Measurements from ENCODE around the gene CPSF4L.
"Not testable (repeated sequence)": the region's sequence is repeated elsewhere in the genome, so short reads cannot be mapped to it uniquely, and the experiment has no call there.

Gene CPSF4L, protein sequence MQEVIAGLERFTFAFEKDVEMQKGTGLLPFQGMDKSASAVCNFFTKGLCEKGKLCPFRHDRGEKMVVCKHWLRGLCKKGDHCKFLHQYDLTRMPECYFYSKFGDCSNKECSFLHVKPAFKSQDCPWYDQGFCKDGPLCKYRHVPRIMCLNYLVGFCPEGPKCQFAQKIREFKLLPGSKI

DNA sequence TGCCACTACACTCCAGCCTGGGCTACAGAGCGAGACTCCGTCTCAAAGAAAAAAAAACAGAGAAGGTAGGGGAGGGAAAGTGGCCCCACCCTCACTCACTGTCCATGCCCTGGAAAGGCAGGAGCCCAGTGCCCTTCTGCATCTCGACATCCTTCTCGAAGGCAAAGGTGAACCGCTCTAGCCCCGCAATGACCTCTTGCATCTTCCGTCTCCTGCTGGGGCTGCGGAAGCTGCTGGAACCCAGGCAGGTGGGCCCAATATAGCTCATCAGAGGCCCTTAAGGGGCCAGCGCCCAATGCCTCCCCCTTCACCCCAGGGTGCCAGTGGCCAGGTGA lies at the start of gene CPSF4L:
Gene CPSF4L (minus strand): TSS at position 264 of the 335 bp plus-strand sequence. CDS start 62 bp downstream, at position 202.
- DNase-seq, result no peak

DNA sequence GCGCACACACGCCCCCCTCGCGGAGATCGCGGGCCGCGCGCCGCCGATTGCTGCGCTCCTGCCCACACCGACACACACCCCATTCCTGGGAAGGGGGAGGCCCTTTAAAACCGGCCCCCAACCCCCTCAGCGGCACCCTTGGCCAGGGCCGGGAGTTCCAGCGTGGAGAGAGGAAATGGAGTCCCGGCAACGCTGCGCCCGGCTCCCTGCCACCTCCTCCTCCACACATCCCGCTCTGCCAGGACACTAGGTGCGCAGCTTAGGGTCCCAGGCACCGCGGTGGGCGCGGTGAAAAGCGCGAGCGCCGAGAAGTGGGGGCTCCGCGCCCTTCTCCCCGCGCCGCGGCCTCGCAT lies 49.7 kb upstream of the CPSF4L start:
- DNase-seq, result no peak

DNA sequence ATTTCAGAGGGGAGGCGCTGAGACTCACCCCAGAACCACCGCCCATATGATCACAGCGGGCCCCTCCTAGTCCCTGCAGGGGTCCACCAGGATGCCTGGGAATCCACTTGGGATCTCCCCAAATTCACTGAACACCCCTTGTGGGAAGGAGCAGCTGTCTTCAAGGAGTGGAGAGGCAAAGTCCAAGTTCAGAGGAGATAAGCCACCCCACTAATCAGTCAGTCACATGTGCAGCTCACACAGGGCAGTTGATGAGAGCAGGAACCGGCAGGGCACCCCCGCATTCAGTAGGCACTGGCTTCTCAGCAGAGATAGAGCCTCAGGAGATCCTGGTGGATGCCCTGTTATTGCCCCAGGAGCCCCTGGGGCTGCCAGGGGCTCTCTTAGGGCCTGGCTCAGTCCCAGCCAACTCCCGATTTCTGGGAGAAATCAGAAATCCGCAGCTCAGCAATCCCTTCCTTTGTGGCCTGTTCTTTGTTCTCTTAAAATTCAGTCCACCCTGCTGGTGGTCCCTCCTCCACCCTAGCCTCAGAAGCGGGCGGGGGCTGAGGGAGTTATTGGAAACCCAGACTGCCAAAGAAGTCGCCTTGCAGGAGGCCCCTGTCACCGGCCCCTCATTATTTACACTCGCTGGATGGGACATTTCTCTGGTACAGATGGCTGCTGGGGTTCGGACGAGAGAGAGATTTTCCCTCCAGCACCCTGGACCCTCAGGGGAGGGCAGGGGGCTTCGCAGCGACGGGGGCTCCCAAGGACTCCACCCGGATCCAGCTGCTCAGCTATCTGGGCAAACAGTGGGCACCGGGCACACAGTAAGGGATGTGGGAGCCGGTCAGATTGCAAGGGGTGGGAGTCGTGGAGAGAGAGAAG lies 48.3 kb upstream of the CPSF4L start:
- DNase-seq, result no peak

DNA sequence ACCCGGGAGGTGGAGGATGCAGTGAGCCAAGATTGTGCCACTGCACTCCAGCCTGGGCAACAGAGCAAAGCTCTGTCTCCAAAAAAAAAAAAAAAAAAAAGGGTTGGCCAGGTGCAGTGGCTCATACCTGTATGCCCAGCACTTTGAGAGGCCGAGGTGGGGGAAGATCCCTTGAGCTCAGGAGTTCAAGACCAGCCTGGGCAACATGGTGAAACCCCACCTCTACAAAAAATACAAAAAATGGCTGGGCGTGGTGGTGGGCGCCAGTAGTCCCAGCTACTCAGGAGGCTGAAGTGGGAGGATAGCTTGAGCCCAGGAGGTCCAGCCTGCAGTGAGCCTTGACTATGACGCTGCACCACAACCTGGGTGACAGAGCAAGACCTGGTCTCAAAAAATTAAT lies 47.3 kb upstream of the CPSF4L start:
- DNase-seq, result not testable (repeated sequence)

DNA sequence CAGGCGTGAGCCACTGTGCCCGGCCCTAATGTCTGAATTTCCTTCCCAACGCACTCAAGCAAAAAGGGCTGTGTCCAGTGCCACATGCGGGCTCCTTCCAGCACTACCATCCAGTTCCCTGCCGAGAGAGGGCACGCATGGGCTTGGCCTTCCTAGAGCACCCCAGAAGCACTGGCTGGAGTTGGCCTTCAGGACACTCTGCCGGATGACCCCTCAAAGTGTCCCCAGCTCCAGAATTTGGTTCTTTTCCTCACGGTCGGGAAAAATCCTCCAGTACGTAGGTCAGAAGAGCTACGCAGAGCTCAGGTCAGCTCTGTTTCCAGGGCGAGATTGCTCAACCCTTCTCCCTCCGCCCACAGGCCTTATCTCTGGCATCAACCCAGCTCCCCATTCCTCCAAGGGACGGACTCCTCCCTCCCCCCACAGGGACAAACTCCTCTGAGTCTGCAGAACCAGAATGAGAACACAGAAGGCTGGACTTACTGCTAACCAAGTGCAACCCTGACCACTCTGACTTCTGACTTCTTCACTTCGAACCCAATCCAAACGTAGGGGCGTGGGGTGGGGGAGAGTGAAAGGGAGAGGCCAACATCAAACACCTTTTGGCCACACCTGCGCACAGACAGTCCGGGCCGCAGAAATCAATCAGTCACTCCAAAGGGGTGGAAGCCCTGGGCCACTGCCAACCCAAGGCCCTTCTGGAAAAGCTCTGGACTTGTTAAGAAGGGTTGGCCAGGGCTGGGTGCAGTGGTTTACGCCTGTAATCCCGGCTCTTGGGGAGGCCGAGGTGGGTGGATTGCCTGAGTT lies 46.5 kb upstream of the CPSF4L start:
- no peak for DNase-seq

DNA sequence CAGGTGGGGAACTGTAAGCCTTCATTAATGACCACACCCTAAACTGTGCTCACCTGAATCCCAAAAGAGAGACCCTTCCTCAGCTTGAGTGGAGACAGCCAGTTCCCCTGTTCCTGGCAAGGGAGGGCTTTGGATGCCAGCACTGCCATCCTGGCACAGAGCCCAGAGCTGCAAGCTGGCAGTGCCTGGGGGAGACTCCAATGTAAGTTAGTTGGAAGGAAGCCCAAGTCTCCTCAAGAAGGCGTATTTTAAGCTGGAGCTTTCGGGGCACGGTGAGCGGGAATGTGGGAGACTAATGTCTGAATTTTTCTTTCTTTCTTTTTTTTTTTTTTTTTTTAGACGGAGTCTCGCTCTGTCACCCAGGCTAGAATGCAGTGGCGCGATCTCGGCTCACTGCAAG lies 45.5 kb upstream of the CPSF4L start:
- no peak for DNase-seq

DNA sequence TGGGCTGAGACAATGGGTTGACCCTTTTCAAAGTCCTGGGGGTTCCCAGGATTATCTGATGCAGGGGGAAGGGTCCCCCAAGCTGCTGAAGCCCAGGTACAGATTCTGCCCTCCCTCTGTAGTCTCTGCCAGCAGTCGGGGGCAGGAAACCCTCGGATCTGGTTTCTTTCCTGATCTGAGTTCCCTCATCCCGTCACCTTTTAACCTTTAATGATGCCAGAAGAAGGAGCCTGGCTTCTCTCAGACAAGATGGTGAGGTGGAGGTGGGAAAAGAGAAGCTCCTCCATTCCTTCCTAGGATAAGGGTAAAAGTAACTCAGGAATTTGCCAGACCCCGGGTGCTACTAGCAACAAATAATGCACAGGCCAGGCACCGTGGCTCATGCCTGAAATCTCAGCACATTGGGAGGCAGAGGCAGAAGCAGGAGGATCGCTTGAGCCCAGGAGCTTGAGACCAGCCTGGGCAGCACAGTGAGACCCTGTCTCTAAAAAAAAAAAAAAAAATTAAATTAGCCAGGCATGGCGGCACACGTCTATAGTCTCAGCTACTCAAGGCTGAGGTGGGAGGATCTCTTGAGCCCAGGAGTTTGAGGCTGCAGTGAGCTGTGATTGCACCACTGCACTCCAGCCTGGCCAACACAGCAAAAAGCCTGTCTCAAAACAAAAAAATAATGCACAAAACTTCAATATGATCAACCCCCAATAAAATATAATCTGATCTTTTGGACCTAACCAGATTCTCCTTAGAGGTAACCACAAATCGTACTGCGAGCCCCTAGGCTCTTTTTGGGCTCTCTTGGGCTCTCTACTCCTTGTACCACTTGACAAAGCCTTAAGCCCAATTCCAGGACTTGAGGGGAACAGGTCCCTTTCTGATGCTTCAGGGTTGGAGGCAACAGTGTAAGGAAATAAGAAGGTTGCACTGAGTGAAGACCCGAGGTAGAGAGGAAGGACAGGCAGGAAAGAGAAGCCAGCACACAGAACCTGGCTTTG lies 44.5 kb upstream of the CPSF4L start:
- DNase-seq, result no peak

DNA sequence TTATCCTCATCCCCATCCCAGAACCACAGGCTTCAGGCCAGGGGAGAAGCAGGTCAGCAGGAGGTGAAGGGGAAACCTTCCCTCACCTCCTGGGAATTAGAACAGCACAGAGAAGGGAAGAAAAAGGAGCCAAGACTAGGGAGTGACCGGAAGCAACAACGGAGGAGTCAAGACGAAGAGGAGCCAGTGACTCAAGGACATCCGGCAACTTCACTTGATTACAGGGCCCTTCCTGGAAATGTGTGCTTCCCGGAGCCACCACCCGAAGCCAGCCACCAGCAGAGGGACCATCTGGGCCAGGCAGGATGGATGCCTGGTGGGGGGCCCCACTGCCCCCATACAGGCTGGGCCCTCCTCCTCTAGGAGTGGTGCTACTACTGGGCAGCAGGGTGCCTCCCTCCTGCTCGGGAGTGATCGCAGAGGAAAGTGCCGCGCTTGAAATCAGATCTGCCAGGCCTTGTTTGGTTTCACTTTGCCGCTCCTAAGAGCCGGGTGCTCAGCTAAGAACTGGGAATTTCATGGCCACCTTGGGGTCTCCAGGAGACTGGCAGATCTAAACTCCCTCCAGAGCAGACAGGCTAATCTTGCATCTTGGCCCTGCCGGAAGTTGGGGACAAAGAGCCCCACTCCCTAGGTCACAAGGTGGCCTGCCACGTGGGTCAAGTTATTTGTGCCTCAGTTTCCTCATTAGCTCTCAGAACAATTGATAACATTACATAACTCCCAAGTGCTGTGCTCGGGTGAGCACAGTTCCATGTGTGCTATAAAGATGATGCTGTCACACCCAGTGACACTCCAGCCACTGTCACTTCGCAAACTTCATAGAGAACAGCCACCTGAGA lies 43.5 kb upstream of the CPSF4L start:
- no peak for DNase-seq

DNA sequence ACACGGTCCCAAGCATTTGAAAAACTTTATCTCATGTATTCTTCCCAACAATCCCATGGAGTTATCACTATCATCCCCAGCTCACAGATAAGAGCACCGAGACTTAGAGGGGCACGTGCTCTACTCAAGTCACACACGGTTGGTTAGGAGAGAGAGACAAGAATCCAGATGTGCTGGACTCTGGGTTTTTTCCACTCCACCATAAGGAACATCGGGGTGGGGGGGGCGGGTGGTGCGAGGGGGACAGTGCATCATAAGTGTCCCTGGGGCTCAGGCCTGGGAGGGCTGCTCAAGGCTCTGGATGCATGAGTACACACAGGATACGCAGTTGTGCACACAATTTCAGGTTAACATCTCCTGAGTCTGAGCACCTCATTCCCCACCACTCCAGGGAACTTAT lies 42.8 kb upstream of the CPSF4L start:
- DNase-seq, result no peak

DNA sequence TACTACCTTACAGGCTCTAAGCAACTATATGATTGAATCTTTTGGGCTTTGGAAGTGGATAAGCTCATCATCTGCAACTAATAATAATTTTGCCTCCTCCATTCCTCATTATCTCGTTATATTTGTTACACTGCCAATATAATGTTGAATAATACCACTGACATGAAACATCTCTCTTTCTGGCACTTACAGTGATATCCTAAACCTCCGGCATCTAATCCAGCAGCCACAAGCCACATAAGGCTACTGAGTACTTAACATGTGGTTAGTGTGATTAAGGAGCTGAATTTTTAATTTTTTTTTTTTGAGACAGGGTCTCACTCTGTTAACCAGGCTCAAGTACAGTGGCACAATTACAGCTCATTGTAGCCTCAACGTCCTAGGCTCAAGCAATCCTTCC lies 40.5 kb upstream of the CPSF4L start:
- no peak for DNase-seq

DNA sequence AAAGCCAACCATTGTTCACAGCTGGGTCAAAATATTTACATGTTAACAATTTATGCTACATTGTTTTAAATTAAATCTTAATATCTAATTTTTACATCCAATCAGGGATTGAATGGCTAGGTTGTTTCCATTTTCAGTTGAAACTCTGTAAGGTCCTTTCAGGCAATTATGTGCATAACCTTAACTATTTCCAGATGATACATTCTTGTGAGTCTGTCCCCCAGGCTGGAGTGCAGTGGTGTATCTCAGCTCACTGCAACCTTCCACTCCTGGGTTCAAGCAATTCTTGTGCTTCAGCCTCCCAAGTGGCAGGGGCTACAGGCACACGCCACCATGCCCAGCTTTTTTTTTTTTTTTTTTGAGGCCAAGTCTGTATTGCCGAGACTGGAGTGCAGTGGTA lies 39.7 kb upstream of the CPSF4L start:
- DNase-seq, result no peak

DNA sequence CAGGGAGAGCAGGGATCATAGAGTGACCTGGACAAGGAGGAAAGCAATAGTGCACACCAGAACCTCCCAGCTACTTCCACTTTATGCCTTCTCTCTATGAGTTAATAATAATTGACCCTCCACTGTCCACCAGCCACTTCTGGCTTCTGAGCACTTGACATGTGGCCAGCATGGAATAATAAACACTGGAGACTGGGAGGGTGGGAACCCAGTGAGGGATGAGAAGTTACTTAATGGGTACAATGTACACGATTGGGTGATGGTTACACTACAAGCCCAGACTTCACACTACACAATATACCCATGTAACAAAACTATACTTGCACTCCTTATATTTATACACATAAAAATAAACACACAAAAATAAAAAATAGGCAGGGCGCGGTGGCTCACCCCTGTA lies 38.7 kb upstream of the CPSF4L start:
- DNase-seq, result no peak

DNA sequence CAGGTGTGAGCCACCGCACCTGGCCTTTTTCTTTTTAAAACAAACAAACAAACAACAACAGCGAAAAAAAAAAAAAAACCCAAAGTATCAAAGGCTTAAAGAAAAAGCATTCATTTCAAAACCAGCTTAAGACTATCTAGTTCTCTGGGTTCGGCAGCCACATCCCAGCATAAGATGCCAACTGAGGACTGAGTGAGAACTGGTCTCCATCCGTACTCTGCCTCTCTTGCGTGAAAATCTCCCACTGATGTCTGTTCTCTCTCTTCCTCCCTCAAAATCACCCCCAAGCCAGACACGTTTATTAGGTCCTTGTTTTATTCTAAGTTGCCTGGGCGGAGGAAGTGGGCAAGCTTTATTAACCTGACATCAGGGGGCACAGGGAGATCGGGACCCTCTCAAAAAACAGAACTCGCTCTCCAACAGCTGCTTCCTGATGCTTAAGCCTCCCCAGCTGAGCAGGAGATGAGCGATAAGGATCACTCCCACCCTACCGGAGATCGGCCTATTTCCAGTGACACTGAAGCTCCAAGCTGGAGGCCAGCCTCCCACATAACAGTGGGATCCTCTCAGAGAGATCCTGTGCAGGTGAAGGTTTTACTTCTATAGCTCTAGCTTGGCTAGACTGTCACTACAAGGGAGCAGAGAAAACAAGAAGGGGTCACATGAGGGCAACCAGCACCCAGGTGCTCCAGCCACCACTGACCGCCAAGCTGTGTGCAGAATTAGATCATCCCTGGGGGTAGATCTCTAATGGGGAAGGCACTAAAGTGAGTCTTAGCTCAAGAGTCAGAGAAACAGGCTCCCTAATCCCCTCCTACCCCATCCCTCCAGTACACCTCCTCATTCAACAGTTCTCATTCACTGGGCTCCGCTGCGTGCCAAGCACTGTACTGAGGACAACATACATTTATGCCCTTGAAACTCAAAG lies 36.5 kb upstream of the CPSF4L start:
- no peak for DNase-seq

DNA sequence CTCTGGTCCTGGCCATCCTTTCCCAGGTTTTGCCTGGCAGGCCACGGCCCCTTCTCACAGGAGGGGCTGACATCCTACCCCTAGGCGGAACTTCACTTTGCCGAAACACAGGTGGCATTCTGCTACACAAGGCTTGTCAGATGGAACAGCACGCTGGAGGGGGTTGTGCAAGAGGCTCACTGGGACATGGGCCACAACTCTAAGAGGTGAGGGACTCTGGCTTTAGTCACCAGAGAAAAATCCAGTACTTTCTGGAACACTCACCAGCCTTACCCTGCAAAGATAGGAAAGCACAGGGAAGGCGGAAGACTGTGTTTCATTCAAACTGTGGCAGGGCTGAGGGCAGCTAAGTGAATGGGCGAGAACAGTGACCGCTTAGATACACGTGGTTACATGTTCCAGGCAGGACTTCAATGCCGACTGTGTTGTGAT lies 31.8 kb upstream of the CPSF4L start:
- DNase-seq, result no peak

DNA sequence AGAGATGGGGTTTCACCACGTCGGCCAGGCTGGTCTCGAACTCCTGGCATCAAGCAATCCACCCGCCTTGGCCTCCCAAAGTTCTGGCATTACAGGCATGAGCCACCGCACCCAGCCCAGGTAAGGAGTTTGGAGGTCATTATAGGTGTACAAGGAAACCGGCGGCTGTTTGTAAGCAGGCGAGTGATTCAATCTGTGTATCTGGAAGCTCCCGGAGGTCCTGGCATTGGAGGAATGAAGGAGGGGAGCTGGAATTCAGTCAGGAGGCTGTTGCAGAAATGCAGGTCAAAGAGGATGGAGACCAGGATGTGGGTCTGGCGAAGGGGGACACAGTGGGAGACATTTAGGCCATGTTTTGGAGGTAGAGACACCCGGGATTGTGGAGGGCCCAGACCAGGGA lies 31.4 kb upstream of the CPSF4L start:
- no peak for DNase-seq

DNA sequence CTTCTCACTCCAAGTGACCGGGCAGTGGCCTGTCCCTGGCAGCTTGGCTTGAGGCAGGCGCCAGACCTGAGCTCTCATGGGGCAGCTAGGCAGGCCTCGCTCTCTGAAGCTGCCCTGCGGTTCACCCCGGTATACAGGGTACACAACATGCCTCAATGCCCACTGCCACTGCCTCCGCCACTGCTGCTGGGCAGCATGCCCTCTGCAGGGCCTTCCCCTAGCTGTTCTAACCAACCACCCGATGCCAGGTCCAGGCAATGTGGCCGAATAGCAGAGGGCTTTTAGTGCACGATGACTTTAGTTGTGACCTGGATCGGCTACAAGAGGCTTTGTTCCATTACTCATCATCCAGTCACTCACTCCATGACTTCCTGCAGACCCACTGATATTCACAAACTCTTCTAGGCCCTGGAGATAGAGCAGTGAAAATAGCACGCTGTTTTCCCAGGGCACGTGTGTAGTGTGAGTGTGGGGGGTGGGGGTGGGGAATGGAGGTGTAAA lies 30.4 kb upstream of the CPSF4L start:
- DNase-seq, result no peak

DNA sequence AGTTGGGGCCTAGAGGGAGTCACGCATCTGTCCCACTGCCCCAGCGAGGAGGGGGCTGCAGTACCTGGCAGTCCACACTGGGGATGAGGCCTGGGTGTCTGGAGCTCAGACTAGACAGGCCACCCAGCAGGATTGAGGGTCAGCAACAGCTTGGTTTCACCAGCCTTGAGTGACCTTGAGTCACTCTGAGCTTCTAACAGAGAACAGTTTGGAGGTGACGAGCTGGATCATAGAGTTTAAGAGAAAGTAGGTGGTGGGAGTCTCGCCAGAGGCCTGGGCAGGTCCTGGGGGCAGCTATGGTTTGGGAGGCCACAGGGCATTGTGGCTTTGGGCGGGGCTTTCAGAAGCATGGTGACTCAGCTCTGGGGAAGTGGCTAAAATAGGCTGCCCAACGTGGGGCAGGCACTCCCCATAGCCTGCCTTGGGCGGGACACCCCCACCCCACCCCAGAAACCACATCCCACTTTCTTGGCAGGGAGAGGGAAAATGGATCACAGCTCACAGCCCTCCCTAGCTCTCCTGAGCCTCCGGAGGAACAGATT lies 29.7 kb upstream of the CPSF4L start:
- DNase-seq, result no peak

DNA sequence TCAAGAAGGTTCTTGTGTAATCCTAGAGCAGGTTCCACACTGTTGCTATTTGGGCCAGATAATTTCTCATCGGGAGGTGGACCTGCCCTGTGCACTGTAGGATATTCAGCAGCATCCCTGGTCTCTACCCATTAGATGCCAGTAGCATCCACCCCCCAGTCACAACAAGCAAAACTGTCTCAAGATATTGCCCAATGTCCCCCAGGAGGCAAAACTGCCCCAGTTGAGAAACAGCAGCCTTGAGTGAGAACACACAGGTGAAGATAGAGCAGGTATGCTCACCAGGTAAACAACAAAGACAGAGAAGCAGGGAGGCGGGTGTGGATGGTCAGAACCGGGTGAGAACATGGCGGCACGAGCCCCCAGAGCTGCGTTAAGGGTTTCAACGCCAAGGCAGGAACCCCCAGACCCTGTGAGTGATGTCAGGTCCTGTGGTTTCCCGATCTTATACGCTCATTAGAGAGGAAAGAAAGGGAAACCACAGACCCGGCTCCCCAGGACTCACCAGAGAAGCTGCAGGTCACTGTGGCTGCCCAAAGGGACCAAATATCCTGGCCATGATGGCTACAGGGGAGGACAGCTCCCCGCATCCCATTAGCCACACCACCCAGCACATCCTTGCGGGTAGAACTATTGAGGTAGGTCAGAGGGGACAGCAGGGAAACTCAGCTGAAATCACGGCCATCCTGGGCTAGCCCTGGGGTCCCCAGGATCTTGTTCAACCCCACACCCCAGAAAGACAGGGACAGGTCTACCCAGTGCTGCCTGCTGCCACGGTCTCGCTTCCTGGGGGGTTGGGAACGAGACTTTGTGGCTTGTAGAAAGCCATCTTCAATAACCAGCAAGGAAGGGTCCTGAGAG lies 28.9 kb upstream of the CPSF4L start:
- DNase-seq, result no peak
